ENCODE measurements around the gene SORCS3.
"Not testable (repeated sequence)": the region's sequence is repeated elsewhere in the genome, so short reads cannot be mapped to it uniquely, and the experiment has no call there.

SORCS3 gene

GRCh38 chr10:104694074-104694473, 53.0 kb downstream of the SORCS3 start:
- no peak for DNase-seq

- not testable (repeated sequence) for DNase-seq
Measured at GRCh38 chr10:104703262-104703661, 62.2 kb downstream of the SORCS3 start.

- DNase-seq = no peak
Measured at GRCh38 chr10:104706886-104707285, 65.8 kb downstream of the SORCS3 start.

- DNase-seq = no peak
Measured at GRCh38 chr10:104707602-104708459, 66.7 kb downstream of the SORCS3 start.

GRCh38 chr10:104711302-104711721, 70.2 kb downstream of the SORCS3 start:
- DNase-seq = no peak

- DNase-seq = not testable (repeated sequence)
Measured at GRCh38 chr10:104730593-104730992, 89.5 kb downstream of the SORCS3 start.

GRCh38 chr10:104731192-104731591, 90.1 kb downstream of the SORCS3 start:
- no peak for DNase-seq

- DNase-seq = no peak
Measured at GRCh38 chr10:104732222-104732621, 91.1 kb downstream of the SORCS3 start.

GRCh38 chr10:104734433-104734832, 93.3 kb downstream of the SORCS3 start:
- DNase-seq = no peak

- no peak for DNase-seq
Measured at GRCh38 chr10:104735036-104735756, 94.1 kb downstream of the SORCS3 start.

GRCh38 chr10:104735757-104736391, 94.8 kb downstream of the SORCS3 start:
- DNase-seq = no peak

- no peak for DNase-seq
Measured at GRCh38 chr10:104741127-104741526, 100.0 kb downstream of the SORCS3 start.

GRCh38 chr10:104744052-104744451, 103.0 kb downstream of the SORCS3 start:
- DNase-seq = no peak

GRCh38 chr10:104750291-104750690, 109.2 kb downstream of the SORCS3 start:
- DNase-seq = no peak

GRCh38 chr10:104762793-104763192, 121.7 kb downstream of the SORCS3 start:
- DNase-seq = no peak

- DNase-seq = no peak
Measured at GRCh38 chr10:104766341-104766740, 125.3 kb downstream of the SORCS3 start.

- DNase-seq = no peak
Measured at GRCh38 chr10:104767282-104767681, 126.2 kb downstream of the SORCS3 start.

- DNase-seq = no peak
Measured at GRCh38 chr10:104767745-104768144, 126.7 kb downstream of the SORCS3 start.

- no peak for DNase-seq
Measured at GRCh38 chr10:104773105-104773504, 132.0 kb downstream of the SORCS3 start.

- no peak for DNase-seq
Measured at GRCh38 chr10:104774234-104774633, 133.1 kb downstream of the SORCS3 start.

GRCh38 chr10:104777086-104777799, 136.2 kb downstream of the SORCS3 start:
- no peak for DNase-seq

GRCh38 chr10:104778371-104778770, 137.3 kb downstream of the SORCS3 start:
- no peak for DNase-seq

- DNase-seq = no peak
Measured at GRCh38 chr10:104779701-104780100, 138.6 kb downstream of the SORCS3 start.
